Activated T-cell treated with anti-CD3 and anti-CD28 coated beads, Interleukin-2, amount 50 U/mL, for 72 hours (primary cell): ENCODE results near the gene IRX4. TPM values are rescaled to one million over a fixed set of nuclear protein-coding genes. Genes with fewer than 3 reads are reported as not detected.

Source experiments
- ATAC-seq, 2 donors: fragments of 150-1000 bp; cut with Tn5 transposase; replicated peaks in 1 of 2; 2 replicates each; pipeline ENCODE4 v1.10.0; 2021; ENCODE audit warnings: moderate library complexity in 2 of 2, mild to moderate bottlenecking in 1 of 2
- DNase-seq, 2 donors: peaks; one replicate each; pipeline ENCODE4 v3.0.0; 2021 to 2022; ENCODE audit warnings: mixed read lengths in 1 of 2
- H3K27ac Mint-ChIP-seq: one replicate; pipeline ENCODE4 v1.8.0; 2022; ENCODE audit warnings: mild to moderate bottlenecking, moderate library complexity, mixed read lengths
- H3K27me3 Mint-ChIP-seq: one replicate; pipeline ENCODE4 v1.8.0; 2022; ENCODE audit warnings: low read depth, mixed read lengths
- H3K36me3 Mint-ChIP-seq, 2 donors: one replicate each; pipeline ENCODE4 v1.8.0; 2022; ENCODE audit warnings: mixed read lengths in 2 of 2, mild to moderate bottlenecking in 1 of 2; ENCODE audit not compliant: insufficient read depth in 2 of 2
- H3K4me1 Mint-ChIP-seq: one replicate; pipeline ENCODE4 v1.8.0; 2022; ENCODE audit warnings: low read depth, mixed read lengths
- H3K4me3 Mint-ChIP-seq, 2 donors: one replicate each; pipeline ENCODE4 v1.8.0; 2022; ENCODE audit warnings: mild to moderate bottlenecking in 2 of 2, mixed read lengths in 2 of 2, moderate library complexity in 2 of 2
- H3K9me3 Mint-ChIP-seq, 2 donors: one replicate each; pipeline ENCODE4 v1.8.0; 2022; ENCODE audit warnings: mixed read lengths in 2 of 2
- total RNA-seq, 2 donors: library from RNA; stranded (reverse); gene quantifications; one replicate each; pipeline ENCODE4 v1.2.3, GENCODE V29; 2022

IRX4 gene
- total RNA-seq, 2 donors from 2014 or later, result not detected

GRCh38 chr5:1910081-1910760, 27.5 kb upstream of the IRX4 start:
- no peak for DNase-seq
- Mint-ChIP-seq H3K4me3 (no peak overlapping the region), H3K27me3 (peaks cover 11% of the 10 kb centered on the region), H3K36me3 (no peaks in the 10 kb centered on the region), H3K9me3 (peaks cover 0 to 4% of the 10 kb centered on the region in 2 donors), H3K27ac (no peak overlapping the region), H3K4me1 (no peaks in the 10 kb centered on the region)
- ATAC-seq, result no peak

GRCh38 chr5:1909346-1909985, 26.7 kb upstream of the IRX4 start:
- ATAC-seq (no peak), DNase-seq (no peak)
- H3K4me3 Mint-ChIP-seq, result no peak overlapping the region
- H3K9me3 Mint-ChIP-seq, result peaks cover 0 to 2% of the 10 kb centered on the region in 2 donors
- H3K27me3 Mint-ChIP-seq, result peaks cover 11% of the 10 kb centered on the region
- no peaks in the 10 kb centered on the region for H3K4me1 Mint-ChIP-seq
- no peaks in the 10 kb centered on the region for H3K36me3 Mint-ChIP-seq
- H3K27ac Mint-ChIP-seq, result no peak overlapping the region

GRCh38 chr5:1908931-1909330, 26.2 kb upstream of the IRX4 start:
- Mint-ChIP-seq H3K27me3 (peaks cover 13% of the 10 kb centered on the region), H3K4me1 (no peaks in the 10 kb centered on the region), H3K4me3 (no peak overlapping the region), H3K36me3 (no peaks in the 10 kb centered on the region), H3K27ac (no peak overlapping the region), H3K9me3 (peaks cover 0 to 2% of the 10 kb centered on the region in 2 donors)
- ATAC-seq (no peak), DNase-seq (no peak)

- DNase-seq, result no peak
- peaks cover 0 to 2% of the 10 kb centered on the region in 2 donors for H3K9me3 Mint-ChIP-seq
- H3K27ac Mint-ChIP-seq, result no peak overlapping the region
- H3K4me3 Mint-ChIP-seq, result no peak overlapping the region
- no peak for ATAC-seq
- peaks cover 19% of the 10 kb centered on the region for H3K27me3 Mint-ChIP-seq
- peaks cover 2% of the 10 kb centered on the region in 2 donors for H3K36me3 Mint-ChIP-seq
- H3K4me1 Mint-ChIP-seq, result no peaks in the 10 kb centered on the region
These were observed 24.9 kb upstream of the IRX4 start for GRCh38 chr5:1907616-1908015.

GRCh38 chr5:1905108-1905507, 22.4 kb upstream of the IRX4 start:
- peaks cover 26% of the 10 kb centered on the region for H3K27me3 Mint-ChIP-seq
- H3K36me3 Mint-ChIP-seq, result peaks cover 2% of the 10 kb centered on the region in 2 donors
- no peak overlapping the region for H3K27ac Mint-ChIP-seq
- H3K4me3 Mint-ChIP-seq, result no peak overlapping the region
- peaks cover 0 to 2% of the 10 kb centered on the region in 2 donors for H3K9me3 Mint-ChIP-seq
- ATAC-seq (no peak), DNase-seq (no peak)
- no peaks in the 10 kb centered on the region for H3K4me1 Mint-ChIP-seq

GRCh38 chr5:1901983-1902382, 19.3 kb upstream of the IRX4 start:
- DNase-seq, result no peak
- Mint-ChIP-seq H3K4me3 (no peak overlapping the region), H3K27me3 (peaks cover 31% of the 10 kb centered on the region), H3K9me3 (peaks cover 0 to 2% of the 10 kb centered on the region in 2 donors), H3K27ac (no peak overlapping the region), H3K36me3 (peaks cover 2% of the 10 kb centered on the region in 2 donors), H3K4me1 (no peaks in the 10 kb centered on the region)
- ATAC-seq, result no peak

- Mint-ChIP-seq H3K4me3 (no peak overlapping the region), H3K4me1 (no peaks in the 10 kb centered on the region), H3K36me3 (peaks cover 2% of the 10 kb centered on the region in 2 donors), H3K9me3 (peaks cover 0 to 2% of the 10 kb centered on the region in 2 donors), H3K27ac (no peak overlapping the region), H3K27me3 (peaks cover 30% of the 10 kb centered on the region)
- ATAC-seq (no peak), DNase-seq (no peak)
These were observed 18.3 kb upstream of the IRX4 start for GRCh38 chr5:1901061-1901460.

- Mint-ChIP-seq H3K4me3 (no peak overlapping the region), H3K9me3 (no peaks in the 10 kb centered on the region), H3K36me3 (peaks cover 2% of the 10 kb centered on the region in 2 donors), H3K27ac (no peak overlapping the region), H3K27me3 (peaks cover 38% of the 10 kb centered on the region), H3K4me1 (no peaks in the 10 kb centered on the region)
- ATAC-seq (no peak), DNase-seq (no peak)
These were observed 16.5 kb upstream of the IRX4 start for GRCh38 chr5:1899201-1899600.

- no peaks in the 10 kb centered on the region for H3K36me3 Mint-ChIP-seq
- no peaks in the 10 kb centered on the region for H3K9me3 Mint-ChIP-seq
- DNase-seq, result no peak
- H3K27me3 Mint-ChIP-seq, result peaks cover 41% of the 10 kb centered on the region
- H3K4me3 Mint-ChIP-seq, result no peak overlapping the region
- H3K27ac Mint-ChIP-seq, result no peak overlapping the region
- ATAC-seq, result no peak
- no peaks in the 10 kb centered on the region for H3K4me1 Mint-ChIP-seq
These were observed 15.2 kb upstream of the IRX4 start for GRCh38 chr5:1897816-1898450.

- H3K4me1 Mint-ChIP-seq, result no peaks in the 10 kb centered on the region
- no peak for ATAC-seq
- H3K9me3 Mint-ChIP-seq, result no peaks in the 10 kb centered on the region
- H3K27ac Mint-ChIP-seq, result no peak overlapping the region
- DNase-seq, result no peak
- peaks cover 45% of the 10 kb centered on the region for H3K27me3 Mint-ChIP-seq
- no peaks in the 10 kb centered on the region for H3K36me3 Mint-ChIP-seq
- H3K4me3 Mint-ChIP-seq, result no peak overlapping the region
These were observed 14.7 kb upstream of the IRX4 start for GRCh38 chr5:1897386-1897785.

- ATAC-seq, result no peak
- Mint-ChIP-seq H3K36me3 (no peaks in the 10 kb centered on the region), H3K9me3 (no peaks in the 10 kb centered on the region), H3K27ac (no peak overlapping the region), H3K4me1 (no peaks in the 10 kb centered on the region), H3K4me3 (no peak overlapping the region), H3K27me3 (peaks cover 47% of the 10 kb centered on the region)
- no peak for DNase-seq
These were observed 14.1 kb upstream of the IRX4 start for GRCh38 chr5:1896602-1897376.

GRCh38 chr5:1895739-1896420, 13.2 kb upstream of the IRX4 start:
- ATAC-seq (no peak), DNase-seq (no peak)
- peaks cover 46% of the 10 kb centered on the region for H3K27me3 Mint-ChIP-seq
- no peak overlapping the region for H3K27ac Mint-ChIP-seq
- H3K9me3 Mint-ChIP-seq, result no peaks in the 10 kb centered on the region
- no peaks in the 10 kb centered on the region for H3K36me3 Mint-ChIP-seq
- no peak overlapping the region for H3K4me3 Mint-ChIP-seq
- no peaks in the 10 kb centered on the region for H3K4me1 Mint-ChIP-seq
